Gastroesophageal sphincter (tissue), 3 donors: ENCODE measurements around the gene C6orf132.

Experiments
- CTCF ChIP-seq, 4 experiments: fragments of 200-600 bp in 2 of 4; fragments of 450-650 bp in 2 of 4; sonication (generic) in 1 of 4; IDR thresholded peaks; one replicate each; pipeline ENCODE4 v1.5.1; 2017 to 2019; ENCODE audit warnings: antibody characterized with exemption in 4 of 4, mild to moderate bottlenecking in 2 of 4, moderate library complexity in 2 of 4
- POLR2A ChIP-seq, 2 donors: fragments of 450-650 bp; IDR thresholded peaks; one replicate each; pipeline ENCODE4 v1.6.1; 2017; ENCODE audit warnings: antibody characterized with exemption in 2 of 2, mild to moderate bottlenecking in 2 of 2, moderate library complexity in 1 of 2

GRCh38 chr6:42158631-42159030 is 16.2 kb upstream of the C6orf132 start:
- TF ChIP-seq CTCF (IDR thresholded peaks at IDR 0.05) (no peak), POLR2A (IDR thresholded peaks at IDR 0.05) (no peak)
